Left ventricle myocardium superior (tissue), 1 donor: ENCODE data around the gene SLC17A1. TPM values are rescaled to one million over a fixed set of nuclear protein-coding genes. Genes with fewer than 3 reads are reported as not detected.

Experiments used
- total RNA-seq: library from RNA; stranded (reverse); fragmentation: NEBNext Ultra II Directional; extraction: Animal tissue kit (Norgen Biotek cat#: 25700); gene quantifications from one replicate; pipeline ENCODE4 v1.2.1, GENCODE V29; 2021
- donor health status: DM: no; HTN: yes; CAD: no; lungs with severe emphysema.

The SLC17A1 gene
- total RNA-seq, 1 donor from 2014 or later = not detected

Other genes with a start within 250 kb of the SLC17A1 start
- gene SCGN, start 179.8 kb downstream of the SLC17A1 start, total RNA-seq = 0.79 TPM
- gene SLC17A4, start 77.3 kb downstream of the SLC17A1 start, total RNA-seq = not detected
- not detected for gene SLC17A3, start 42.2 kb upstream of the SLC17A1 start, total RNA-seq
- not detected for gene SLC17A2, start 98.6 kb upstream of the SLC17A1 start, total RNA-seq
- 2.7 TPM for gene TRIM38, start 130.8 kb upstream of the SLC17A1 start, total RNA-seq